Measurements from ENCODE around the gene KLHL13.
"Not testable (repeated sequence)": the region's sequence is repeated elsewhere in the genome, so short reads cannot be mapped to it uniquely, and the experiment has no call there.

Gene KLHL13

GRCh38 chrX:117990438-117990837 lies 126.2 kb downstream of the KLHL13 start:
- no peak for DNase-seq (ENCODE audit: low spot score)

- no peak for DNase-seq (ENCODE audit: low spot score)
These were observed 127.1 kb downstream of the KLHL13 start for GRCh38 chrX:117989512-117989911.

- DNase-seq (ENCODE audit: low spot score), result no peak
These were observed 129.2 kb downstream of the KLHL13 start for GRCh38 chrX:117987373-117987772.

- DNase-seq (ENCODE audit: low spot score), result no peak
These were observed 131.4 kb downstream of the KLHL13 start for GRCh38 chrX:117985241-117985640.

GRCh38 chrX:117982694-117983392 lies 133.8 kb downstream of the KLHL13 start:
- DNase-seq (ENCODE audit: low spot score), result no peak

- no peak for DNase-seq (ENCODE audit: low spot score)
These were observed 138.2 kb downstream of the KLHL13 start for GRCh38 chrX:117978402-117978801.

- no peak for DNase-seq (ENCODE audit: low spot score)
These were observed 139.1 kb downstream of the KLHL13 start for GRCh38 chrX:117977526-117977925.

- no peak for DNase-seq (ENCODE audit: low spot score)
These were observed 143.4 kb downstream of the KLHL13 start for GRCh38 chrX:117973110-117973807.

GRCh38 chrX:117972711-117973109 lies 143.9 kb downstream of the KLHL13 start:
- no peak for DNase-seq (ENCODE audit: low spot score)

GRCh38 chrX:117969782-117970181 lies 146.8 kb downstream of the KLHL13 start:
- no peak for DNase-seq (ENCODE audit: low spot score)

GRCh38 chrX:117969328-117969727 lies 147.3 kb downstream of the KLHL13 start:
- DNase-seq (ENCODE audit: low spot score), result no peak

GRCh38 chrX:117959045-117959444 lies 157.6 kb downstream of the KLHL13 start:
- DNase-seq (ENCODE audit: low spot score), result no peak

GRCh38 chrX:117957128-117957527 lies 159.5 kb downstream of the KLHL13 start:
- DNase-seq (ENCODE audit: low spot score), result no peak

- DNase-seq (ENCODE audit: low spot score), result not testable (repeated sequence)
These were observed 177.3 kb downstream of the KLHL13 start for GRCh38 chrX:117939296-117939695.

GRCh38 chrX:117936118-117936517 lies 180.5 kb downstream of the KLHL13 start:
- no peak for DNase-seq (ENCODE audit: low spot score)

- not testable (repeated sequence) for DNase-seq (ENCODE audit: low spot score)
These were observed 186.5 kb downstream of the KLHL13 start for GRCh38 chrX:117930116-117930515.

GRCh38 chrX:117919755-117920154 lies 196.9 kb downstream of the KLHL13 start:
- DNase-seq (ENCODE audit: low spot score), result no peak

- DNase-seq (ENCODE audit: low spot score), result no peak
These were observed 206.4 kb downstream of the KLHL13 start for GRCh38 chrX:117910216-117910615.

GRCh38 chrX:117898226-117898625 lies 218.4 kb downstream of the KLHL13 start:
- no peak for DNase-seq (ENCODE audit: low spot score)

GRCh38 chrX:117895418-117895817 lies 221.2 kb downstream of the KLHL13 start:
- no peak for DNase-seq (ENCODE audit: low spot score)

GRCh38 chrX:117892469-117892868 lies 224.1 kb downstream of the KLHL13 start:
- DNase-seq (ENCODE audit: low spot score), result no peak

GRCh38 chrX:117871796-117872195 lies 244.8 kb downstream of the KLHL13 start:
- DNase-seq (ENCODE audit: low spot score), result no peak

GRCh38 chrX:117860517-117860916 lies 256.1 kb downstream of the KLHL13 start:
- no peak for DNase-seq (ENCODE audit: low spot score)

GRCh38 chrX:117854806-117855205 lies 261.8 kb downstream of the KLHL13 start:
- no peak for DNase-seq (ENCODE audit: low spot score)

Data from CD4-positive, alpha-beta T cell treated with Interleukin-6 at 100 ng/mL for 8 hours (primary cell).